ENCODE data around the gene CFHR3. TPM values are rescaled to one million over a fixed set of nuclear protein-coding genes. Genes with fewer than 3 reads are reported as not detected.

The CFHR3 gene
- not detected for total RNA-seq
- long read RNA-seq, donor 1, result 0 reads
- long read RNA-seq, donor 2, result 0 reads

GRCh38 chr1:196774603-196775002, at the start of gene CFHR3:
TSS of gene CFHR3 (plus strand) at chr1:196774840. CDS start at chr1:196774887, 47 bp downstream.
- no peak for ATAC-seq
- H3K9me3 ChIP-seq, result no peaks in the 10 kb centered on the region
- H3K4me3 ChIP-seq, result no peak within 1 kb of the TSS
- no peak for TF ChIP-seq CTCF (IDR thresholded peaks at IDR 0.05)
- intact Hi-C loops (cut with DNase I, micrococcal nuclease), result no loop called here
- no peaks in the 10 kb centered on the region for H3K4me1 ChIP-seq (ENCODE audit: low read depth)
- no peak for DNase-seq
- H3K36me3 ChIP-seq (ENCODE audit: low read depth), result no peaks in the 10 kb centered on the region

- Histone ChIP-seq H3K4me1 (ENCODE audit: low read depth) (no peaks in the 10 kb centered on the region), H3K4me3 (no peak overlapping the region), H3K36me3 (ENCODE audit: low read depth) (no peaks in the 10 kb centered on the region), H3K9me3 (no peaks in the 10 kb centered on the region)
- ATAC-seq (no peak), DNase-seq (no peak)
- intact Hi-C loops (cut with DNase I, micrococcal nuclease), result no loop called here
- TF ChIP-seq CTCF (IDR thresholded peaks at IDR 0.05), result no peak
Measured at GRCh38 chr1:196732526-196732925, 42.1 kb upstream of the CFHR3 start.

GRCh38 chr1:196733091-196733970, 41.3 kb upstream of the CFHR3 start:
- no peak for TF ChIP-seq CTCF (IDR thresholded peaks at IDR 0.05)
- ATAC-seq, result no peak

GRCh38 chr1:196734006-196734405, 40.6 kb upstream of the CFHR3 start:
- H3K4me3 ChIP-seq, result no peak overlapping the region
- no peaks in the 10 kb centered on the region for H3K4me1 ChIP-seq (ENCODE audit: low read depth)
- TF ChIP-seq CTCF (IDR thresholded peaks at IDR 0.05), result no peak
- H3K9me3 ChIP-seq, result peaks cover 10% of the 10 kb centered on the region
- DNase-seq (no peak), ATAC-seq (no peak)
- no peaks in the 10 kb centered on the region for H3K36me3 ChIP-seq (ENCODE audit: low read depth)
- intact Hi-C loops (cut with DNase I, micrococcal nuclease), result no loop called here

More at GRCh38 chr1:196733091-196733970, 41.3 kb upstream of the CFHR3 start:
- Histone ChIP-seq H3K9me3 (peaks cover 3% of the 10 kb centered on the region), H3K4me3 (no peak overlapping the region), H3K36me3 (ENCODE audit: low read depth) (no peaks in the 10 kb centered on the region), H3K4me1 (ENCODE audit: low read depth) (no peaks in the 10 kb centered on the region)
- intact Hi-C loops (cut with DNase I, micrococcal nuclease), result no loop called here
- no peak for DNase-seq

- H3K4me3 ChIP-seq, result no peak overlapping the region
- no peaks in the 10 kb centered on the region for H3K4me1 ChIP-seq (ENCODE audit: low read depth)
- peaks cover 13% of the 10 kb centered on the region for H3K9me3 ChIP-seq
- no peak for ATAC-seq
- no peaks in the 10 kb centered on the region for H3K36me3 ChIP-seq (ENCODE audit: low read depth)
- TF ChIP-seq CTCF (IDR thresholded peaks at IDR 0.05), result no peak
- DNase-seq, result no peak
- intact Hi-C loops (cut with DNase I, micrococcal nuclease), result no loop called here
Measured at GRCh38 chr1:196734460-196734859, 40.2 kb upstream of the CFHR3 start.

All from mucosa of descending colon (tissue), 3 donors.